RCC 7860 (cell line): ENCODE results near the gene ZNF653.
"Not testable (repeated sequence)": the region's sequence is repeated elsewhere in the genome, so short reads cannot be mapped to it uniquely, and the experiment has no call there.

ENCODE experiments used
- DNase-seq: peaks from one replicate; pipeline ENCODE4 v3.0.0-alpha.2; 2015; ENCODE audit warnings: low spot score
- FAIRE-seq: peaks from 2 replicates; lab custom pipeline; 2012; peaks lifted over from hg19 to GRCh38; lab: Jason Lieb, UNC

The ZNF653 gene

GRCh38 chr19:11483366-11484111 is 22.1 kb downstream of the ZNF653 start:
- DNase-seq (no peak), FAIRE-seq (no peak)

- peak; percentile 65 for DNase-seq
- FAIRE-seq: no peak
Measured at GRCh38 chr19:11482384-11483050, 23.1 kb downstream of the ZNF653 start.

- peak; percentile 72 for DNase-seq
- FAIRE-seq: peak; percentile 5
Measured at GRCh38 chr19:11481534-11482383, 23.9 kb downstream of the ZNF653 start.

GRCh38 chr19:11480715-11481533 is 24.7 kb downstream of the ZNF653 start, which contains the start of gene ELAVL3:
TSS of gene ELAVL3 (minus strand) at chr19:11481046. CDS start at chr19:11480608, 438 bp downstream.
- DNase-seq (no peak), FAIRE-seq (no peak)

- FAIRE-seq (no peak), DNase-seq (no peak)
Measured at GRCh38 chr19:11479898-11480714, 25.5 kb downstream of the ZNF653 start.

GRCh38 chr19:11479090-11479897 is 26.3 kb downstream of the ZNF653 start:
- DNase-seq: no peak
- FAIRE-seq: no peak

- FAIRE-seq: no peak
- no peak for DNase-seq
Measured at GRCh38 chr19:11478167-11479089, 27.2 kb downstream of the ZNF653 start.

GRCh38 chr19:11475861-11476260 is 29.8 kb downstream of the ZNF653 start:
- FAIRE-seq (no peak), DNase-seq (no peak)

GRCh38 chr19:11475343-11475742 is 30.3 kb downstream of the ZNF653 start:
- not testable (repeated sequence) for DNase-seq, FAIRE-seq

GRCh38 chr19:11473725-11474124 is 31.9 kb downstream of the ZNF653 start:
- DNase-seq (no peak), FAIRE-seq (no peak)

- FAIRE-seq, DNase-seq: not testable (repeated sequence)
Measured at GRCh38 chr19:11468266-11468845, 37.3 kb downstream of the ZNF653 start.

GRCh38 chr19:11465600-11465999 is 40.0 kb downstream of the ZNF653 start:
- no peak for FAIRE-seq
- DNase-seq: no peak

- DNase-seq: no peak
- no peak for FAIRE-seq
Measured at GRCh38 chr19:11464333-11465265, 41.0 kb downstream of the ZNF653 start.

- DNase-seq: no peak
- no peak for FAIRE-seq
Measured at GRCh38 chr19:11463391-11463790, 42.2 kb downstream of the ZNF653 start.

- no peak for DNase-seq
- no peak for FAIRE-seq
Measured at GRCh38 chr19:11461453-11461852, 44.2 kb downstream of the ZNF653 start.

- DNase-seq: no peak
- no peak for FAIRE-seq
Measured at GRCh38 chr19:11460207-11460606, 45.4 kb downstream of the ZNF653 start.
